ENCODE data around the gene IKZF3. TPM values are rescaled to one million over a fixed set of nuclear protein-coding genes. Genes with fewer than 3 reads are reported as not detected.

Gene IKZF3
- total RNA-seq, 1 donor from 2014 or later, result not detected

- Mint-ChIP-seq H3K4me3 (ENCODE audit: unreplicated experiment) (no peak overlapping the region), H3K4me1 (ENCODE audit: unreplicated experiment) (peaks cover 8% of the 10 kb centered on the region), H3K9me3 (ENCODE audit: unreplicated experiment) (no peaks in the 10 kb centered on the region), H3K27me3 (ENCODE audit: unreplicated experiment) (no peaks in the 10 kb centered on the region), H3K27ac (ENCODE audit: unreplicated experiment) (no peak overlapping the region), H3K36me3 (ENCODE audit: low read depth, unreplicated experiment) (no peaks in the 10 kb centered on the region)
- DNase-seq (ENCODE audit: low spot score), result no peak
- TF ChIP-seq CTCF (IDR thresholded peaks at IDR 0.05; ENCODE audit: unreplicated experiment), result no peak
These were observed 47.8 kb downstream of the IKZF3 start for GRCh38 chr17:39816272-39816671.

- TF ChIP-seq CTCF (IDR thresholded peaks at IDR 0.05; ENCODE audit: unreplicated experiment), result no peak
- no peak for DNase-seq (ENCODE audit: low spot score)
- H3K27me3 Mint-ChIP-seq (ENCODE audit: unreplicated experiment), result no peaks in the 10 kb centered on the region
- no peaks in the 10 kb centered on the region for H3K4me1 Mint-ChIP-seq (ENCODE audit: unreplicated experiment)
- H3K4me3 Mint-ChIP-seq (ENCODE audit: unreplicated experiment), result no peak overlapping the region
- no peaks in the 10 kb centered on the region for H3K9me3 Mint-ChIP-seq (ENCODE audit: unreplicated experiment)
- no peak overlapping the region for H3K27ac Mint-ChIP-seq (ENCODE audit: unreplicated experiment)
- no peaks in the 10 kb centered on the region for H3K36me3 Mint-ChIP-seq (ENCODE audit: low read depth, unreplicated experiment)
These were observed 49.6 kb downstream of the IKZF3 start for GRCh38 chr17:39814497-39814896.

GRCh38 chr17:39813631-39814030 lies 50.5 kb downstream of the IKZF3 start:
- no peak for DNase-seq (ENCODE audit: low spot score)
- no peak overlapping the region for H3K27ac Mint-ChIP-seq (ENCODE audit: unreplicated experiment)
- H3K36me3 Mint-ChIP-seq (ENCODE audit: low read depth, unreplicated experiment), result no peaks in the 10 kb centered on the region
- H3K4me3 Mint-ChIP-seq (ENCODE audit: unreplicated experiment), result no peak overlapping the region
- H3K9me3 Mint-ChIP-seq (ENCODE audit: unreplicated experiment), result no peaks in the 10 kb centered on the region
- no peaks in the 10 kb centered on the region for H3K27me3 Mint-ChIP-seq (ENCODE audit: unreplicated experiment)
- H3K4me1 Mint-ChIP-seq (ENCODE audit: unreplicated experiment), result no peaks in the 10 kb centered on the region
- TF ChIP-seq CTCF (IDR thresholded peaks at IDR 0.05; ENCODE audit: unreplicated experiment), result no peak

- no peak overlapping the region for H3K27ac Mint-ChIP-seq (ENCODE audit: unreplicated experiment)
- TF ChIP-seq CTCF (IDR thresholded peaks at IDR 0.05; ENCODE audit: unreplicated experiment), result no peak
- no peaks in the 10 kb centered on the region for H3K9me3 Mint-ChIP-seq (ENCODE audit: unreplicated experiment)
- H3K27me3 Mint-ChIP-seq (ENCODE audit: unreplicated experiment), result no peaks in the 10 kb centered on the region
- H3K36me3 Mint-ChIP-seq (ENCODE audit: low read depth, unreplicated experiment), result no peaks in the 10 kb centered on the region
- H3K4me3 Mint-ChIP-seq (ENCODE audit: unreplicated experiment), result no peak overlapping the region
- no peaks in the 10 kb centered on the region for H3K4me1 Mint-ChIP-seq (ENCODE audit: unreplicated experiment)
- no peak for DNase-seq (ENCODE audit: low spot score)
These were observed 51.6 kb downstream of the IKZF3 start for GRCh38 chr17:39812466-39812865.

- Mint-ChIP-seq H3K4me1 (ENCODE audit: unreplicated experiment) (no peaks in the 10 kb centered on the region), H3K27me3 (ENCODE audit: unreplicated experiment) (no peaks in the 10 kb centered on the region)
These were observed 53.0 kb downstream of the IKZF3 start for GRCh38 chr17:39810939-39811728.

More at GRCh38 chr17:39810939-39811728, 53.0 kb downstream of the IKZF3 start:
- Mint-ChIP-seq H3K9me3 (ENCODE audit: unreplicated experiment) (no peaks in the 10 kb centered on the region), H3K4me3 (ENCODE audit: unreplicated experiment) (no peak overlapping the region), H3K36me3 (ENCODE audit: low read depth, unreplicated experiment) (no peaks in the 10 kb centered on the region), H3K27ac (ENCODE audit: unreplicated experiment) (no peak overlapping the region)
- TF ChIP-seq CTCF (IDR thresholded peaks at IDR 0.05; ENCODE audit: unreplicated experiment), result no peak
- no peak for DNase-seq (ENCODE audit: low spot score)

Data from endothelial cell (in vitro differentiated cells).